ENCODE data around the gene TSC1.

DNA sequence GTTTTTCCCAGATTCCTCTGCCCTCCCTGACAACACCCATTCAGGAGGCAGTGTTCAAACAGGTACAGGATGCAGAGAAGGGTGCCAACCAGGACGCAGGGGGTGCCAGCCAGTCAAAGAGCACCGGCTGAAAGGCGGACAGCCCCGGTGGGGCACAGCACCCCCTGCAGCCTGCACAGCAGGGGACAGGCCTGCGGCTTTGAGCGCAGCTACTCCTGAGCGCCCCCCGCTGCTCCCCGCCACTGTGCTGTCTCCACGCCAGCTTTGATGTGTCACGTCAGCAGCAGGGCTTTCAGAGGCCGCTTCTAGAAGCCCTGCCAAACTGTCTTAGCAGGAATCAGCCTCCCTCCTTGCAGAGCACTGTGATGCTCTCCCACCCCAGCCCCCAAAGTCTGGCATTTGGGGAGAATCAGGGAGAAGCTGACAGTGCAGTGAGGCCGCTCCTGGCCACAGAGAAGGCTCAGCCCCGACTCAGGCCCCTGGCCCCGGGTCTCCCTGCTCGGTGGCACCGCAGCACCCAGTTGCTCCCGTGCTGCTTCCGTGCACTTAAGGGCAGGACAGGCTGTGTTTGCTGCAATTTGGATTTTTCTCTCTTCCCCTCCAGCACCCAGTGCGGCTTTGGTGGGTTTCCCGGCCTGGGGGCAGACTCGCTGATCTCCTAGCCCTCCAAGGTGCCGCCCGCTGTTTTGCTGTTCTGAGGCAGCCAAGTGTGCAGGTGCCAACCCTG lies 86.6 kb downstream of the TSC1 start:
- TF ChIP-seq POLR2A (IDR thresholded peaks at IDR 0.05): no peak
- TF ChIP-seq, protein P1, sequence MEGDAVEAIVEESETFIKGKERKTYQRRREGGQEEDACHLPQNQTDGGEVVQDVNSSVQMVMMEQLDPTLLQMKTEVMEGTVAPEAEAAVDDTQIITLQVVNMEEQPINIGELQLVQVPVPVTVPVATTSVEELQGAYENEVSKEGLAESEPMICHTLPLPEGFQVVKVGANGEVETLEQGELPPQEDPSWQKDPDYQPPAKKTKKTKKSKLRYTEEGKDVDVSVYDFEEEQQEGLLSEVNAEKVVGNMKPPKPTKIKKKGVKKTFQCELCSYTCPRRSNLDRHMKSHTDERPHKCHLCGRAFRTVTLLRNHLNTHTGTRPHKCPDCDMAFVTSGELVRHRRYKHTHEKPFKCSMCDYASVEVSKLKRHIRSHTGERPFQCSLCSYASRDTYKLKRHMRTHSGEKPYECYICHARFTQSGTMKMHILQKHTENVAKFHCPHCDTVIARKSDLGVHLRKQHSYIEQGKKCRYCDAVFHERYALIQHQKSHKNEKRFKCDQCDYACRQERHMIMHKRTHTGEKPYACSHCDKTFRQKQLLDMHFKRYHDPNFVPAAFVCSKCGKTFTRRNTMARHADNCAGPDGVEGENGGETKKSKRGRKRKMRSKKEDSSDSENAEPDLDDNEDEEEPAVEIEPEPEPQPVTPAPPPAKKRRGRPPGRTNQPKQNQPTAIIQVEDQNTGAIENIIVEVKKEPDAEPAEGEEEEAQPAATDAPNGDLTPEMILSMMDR (IDR thresholded peaks at IDR 0.05): no peak

Measured in uterus (tissue), 2 donors.